SKM-1 treated with dmso at 0.1 percent for 144 hours (cell line): ENCODE measurements around the gene SLC22A23.

ENCODE experiments used
- DNase-seq: peaks from one replicate; lab custom pipeline; 2025; ENCODE audit not compliant: unreplicated experiment; lab: John Stamatoyannopoulos, UW

Gene SLC22A23

GRCh38 chr6:3446184-3446583, 10.7 kb downstream of the SLC22A23 start:
- no peak for DNase-seq

GRCh38 chr6:3444276-3445088, 12.4 kb downstream of the SLC22A23 start:
- DNase-seq, result no peak

- no peak for DNase-seq
Observed at GRCh38 chr6:3443221-3443515, 13.7 kb downstream of the SLC22A23 start.

- DNase-seq, result no peak
Observed at GRCh38 chr6:3442431-3443220, 14.2 kb downstream of the SLC22A23 start.

- no peak for DNase-seq
Observed at GRCh38 chr6:3440911-3441310, 15.9 kb downstream of the SLC22A23 start.

- DNase-seq, result no peak
Observed at GRCh38 chr6:3439961-3440360, 16.9 kb downstream of the SLC22A23 start.

- no peak for DNase-seq
Observed at GRCh38 chr6:3438190-3439167, 18.4 kb downstream of the SLC22A23 start.

GRCh38 chr6:3433005-3433404, 23.8 kb downstream of the SLC22A23 start:
- no peak for DNase-seq

GRCh38 chr6:3432416-3432815, 24.4 kb downstream of the SLC22A23 start:
- no peak for DNase-seq

- DNase-seq, result no peak
Observed at GRCh38 chr6:3431994-3432393, 24.9 kb downstream of the SLC22A23 start.

- no peak for DNase-seq
Observed at GRCh38 chr6:3429211-3429610, 27.6 kb downstream of the SLC22A23 start.

GRCh38 chr6:3428700-3429099, 28.1 kb downstream of the SLC22A23 start:
- DNase-seq, result no peak

- DNase-seq, result no peak
Observed at GRCh38 chr6:3428247-3428646, 28.6 kb downstream of the SLC22A23 start.

GRCh38 chr6:3427687-3428085, 29.2 kb downstream of the SLC22A23 start:
- DNase-seq, result no peak

- DNase-seq, result no peak
Observed at GRCh38 chr6:3426927-3427686, 29.7 kb downstream of the SLC22A23 start.

GRCh38 chr6:3426091-3426926, 30.5 kb downstream of the SLC22A23 start:
- DNase-seq, result no peak

GRCh38 chr6:3425574-3425973, 31.3 kb downstream of the SLC22A23 start:
- DNase-seq, result no peak

GRCh38 chr6:3424185-3424927, 32.5 kb downstream of the SLC22A23 start:
- no peak for DNase-seq
